Measurements from ENCODE around the gene RFX3. TPM values are rescaled to one million over a fixed set of nuclear protein-coding genes. Genes with fewer than 3 reads are reported as not detected.

The RFX3 gene
- total and polyA plus RNA-seq, 2 of the 13 experiments (the other 11 are each of a cell fraction or from before 2014, with no cell fraction given): 2.7 to 5.3 TPM

DNA sequence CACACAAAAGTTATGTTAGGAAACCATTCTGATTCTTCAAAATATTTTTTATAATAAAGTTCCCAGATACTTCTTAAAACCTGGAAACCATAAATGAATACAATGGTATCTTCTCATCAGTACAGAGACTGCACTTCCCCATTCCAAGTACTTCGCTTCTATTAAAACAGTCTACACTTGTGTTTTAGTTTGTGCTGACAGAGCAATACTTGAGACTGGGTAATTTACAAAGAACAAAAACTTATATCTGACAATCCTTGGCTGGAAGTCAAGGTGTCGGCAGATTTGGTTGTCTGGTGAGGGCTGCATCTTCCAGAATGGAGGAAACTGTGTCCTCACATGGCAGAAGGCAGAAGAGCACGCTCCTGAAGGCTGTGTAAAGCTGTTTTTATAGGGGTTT lies 70.1 kb downstream of the RFX3 start:
- BruUV-seq (replicated peaks): no TSS peak
- TF ChIP-seq ZNF143 (CRISPR knock-in tag; IDR thresholded peaks at IDR 0.05) (no peak), MAFF (IDR thresholded peaks at IDR 0.05; ENCODE audit: low read depth, low read length) (peak; percentile 79), MAFK (conservative IDR thresholded peaks at IDR 0.05 in 1 of 2, IDR thresholded peaks at IDR 0.05 in 1 of 2; ENCODE audit: low read length in 2 of 2) (peak; percentile 79 to 88), XRCC5 (optimal IDR thresholded peaks at IDR 0.05; ENCODE audit: low read length) (no peak)
- TF ChIP-seq, protein P1, sequence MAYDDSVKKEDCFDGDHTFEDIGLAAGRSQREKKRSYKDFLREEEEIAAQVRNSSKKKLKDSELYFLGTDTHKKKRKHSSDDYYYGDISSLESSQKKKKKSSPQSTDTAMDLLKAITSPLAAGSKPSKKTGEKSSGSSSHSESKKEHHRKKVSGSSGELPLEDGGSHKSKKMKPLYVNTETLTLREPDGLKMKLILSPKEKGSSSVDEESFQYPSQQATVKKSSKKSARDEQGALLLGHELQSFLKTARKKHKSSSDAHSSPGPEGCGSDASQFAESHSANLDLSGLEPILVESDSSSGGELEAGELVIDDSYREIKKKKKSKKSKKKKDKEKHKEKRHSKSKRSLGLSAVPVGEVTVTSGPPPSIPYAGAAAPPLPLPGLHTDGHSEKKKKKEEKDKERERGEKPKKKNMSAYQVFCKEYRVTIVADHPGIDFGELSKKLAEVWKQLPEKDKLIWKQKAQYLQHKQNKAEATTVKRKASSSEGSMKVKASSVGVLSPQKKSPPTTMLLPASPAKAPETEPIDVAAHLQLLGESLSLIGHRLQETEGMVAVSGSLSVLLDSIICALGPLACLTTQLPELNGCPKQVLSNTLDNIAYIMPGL (CRISPR knock-in tag; IDR thresholded peaks at IDR 0.05; ENCODE audit: borderline replicate concordance in 1 of 2, low read depth in 1 of 2): no peak
- TF ChIP-seq, protein P2, sequence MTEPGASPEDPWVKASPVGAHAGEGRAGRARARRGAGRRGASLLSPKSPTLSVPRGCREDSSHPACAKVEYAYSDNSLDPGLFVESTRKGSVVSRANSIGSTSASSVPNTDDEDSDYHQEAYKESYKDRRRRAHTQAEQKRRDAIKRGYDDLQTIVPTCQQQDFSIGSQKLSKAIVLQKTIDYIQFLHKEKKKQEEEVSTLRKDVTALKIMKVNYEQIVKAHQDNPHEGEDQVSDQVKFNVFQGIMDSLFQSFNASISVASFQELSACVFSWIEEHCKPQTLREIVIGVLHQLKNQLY (CRISPR knock-in tag; IDR thresholded peaks at IDR 0.05): no peak
- no peak for DNase-seq (ENCODE audit: low spot score)

DNA sequence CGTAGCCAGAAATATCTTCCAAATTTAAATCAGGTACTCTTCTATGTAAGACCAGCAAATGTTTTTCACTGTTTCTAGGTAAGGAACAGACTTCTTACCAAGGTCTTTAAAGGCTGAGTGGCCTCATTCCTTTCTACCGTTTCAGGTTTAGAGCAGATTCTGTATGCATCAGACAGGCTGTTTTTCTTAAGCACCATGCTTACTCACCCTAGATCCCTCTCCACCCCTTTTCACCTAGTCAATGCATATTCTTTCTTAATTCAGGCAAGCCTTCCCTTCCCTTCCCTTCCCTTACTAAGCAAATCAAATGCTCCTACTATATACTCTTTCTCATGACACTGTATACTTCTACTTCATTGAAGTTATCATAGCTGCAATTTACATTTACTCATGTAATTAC lies 70.7 kb downstream of the RFX3 start:
- FAIRE-seq (no peak), DNase-seq (ENCODE audit: low spot score) (no peak), ATAC-seq (no peak)
- in situ Hi-C loops (cut with HindIII; ENCODE audit: extremely low pct_ligation_motif_present, low pct_unique_long_range_greater_than_20kb) (no loop called here), intact Hi-C loops (cut with micrococcal nuclease; ENCODE audit: unreplicated experiment) (no loop called here)
- no peak overlapping the region for H3K27ac ChIP-seq (ENCODE audit: extremely low read length, insufficient read depth, low read length)
- no peak overlapping the region for H3K4me2 ChIP-seq (ENCODE audit: low read depth, low read length)
- no peak overlapping the region for H3K4me3 ChIP-seq (replicated peaks in 1 of 3; ENCODE audit: insufficient read depth in 1 of 3, low read depth in 2 of 3, low read length in 3 of 3)
- no peaks in the 10 kb centered on the region for H3K9me3 ChIP-seq (ENCODE audit: low read length)
- 92% methylated on average over 2 of the region's 2 CpGs for WGBS (ENCODE audit: low lambda C conversion rate)
- no peaks in the 10 kb centered on the region for H3K4me1 ChIP-seq (ENCODE audit: insufficient read depth, low read length)
- H3K27me3 ChIP-seq (ENCODE audit: control insufficient read depth in 1 of 2, insufficient read depth in 2 of 2, low read length in 2 of 2): no peaks in the 10 kb centered on the region
- H2AFZ ChIP-seq (ENCODE audit: low read length): no peak overlapping the region
- no peaks in the 10 kb centered on the region for H3K79me2 ChIP-seq (ENCODE audit: insufficient read depth, low read length)
- H4K20me1 ChIP-seq (ENCODE audit: insufficient read depth, low read length): no peaks in the 10 kb centered on the region
- no TSS peak for BruUV-seq (replicated peaks)
- H3K9ac ChIP-seq (ENCODE audit: insufficient read depth, low read depth, low read length): no peak overlapping the region
- POLR2A ChIA-PET: no interaction called here
- no peaks in the 10 kb centered on the region for H3K36me3 ChIP-seq (replicated peaks in 1 of 2; ENCODE audit: control insufficient read depth in 1 of 2, insufficient read depth in 2 of 2, low read length in 2 of 2)
- CTCF ChIA-PET (ENCODE audit: low intra/inter-chr PET ratio, low total read pairs): no interaction called here
- TF ChIP-seq ZNF569 (CRISPR knock-in tag; IDR thresholded peaks at IDR 0.05; ENCODE audit: borderline replicate concordance) (no peak), NRL (CRISPR knock-in tag; IDR thresholded peaks at IDR 0.05; ENCODE audit: borderline replicate concordance) (no peak), ZNF441 (CRISPR knock-in tag; IDR thresholded peaks at IDR 0.05; ENCODE audit: borderline replicate concordance) (no peak), ZNF383 (CRISPR knock-in tag; IDR thresholded peaks at IDR 0.05; ENCODE audit: borderline replicate concordance) (no peak)
- TF ChIP-seq, protein P3, sequence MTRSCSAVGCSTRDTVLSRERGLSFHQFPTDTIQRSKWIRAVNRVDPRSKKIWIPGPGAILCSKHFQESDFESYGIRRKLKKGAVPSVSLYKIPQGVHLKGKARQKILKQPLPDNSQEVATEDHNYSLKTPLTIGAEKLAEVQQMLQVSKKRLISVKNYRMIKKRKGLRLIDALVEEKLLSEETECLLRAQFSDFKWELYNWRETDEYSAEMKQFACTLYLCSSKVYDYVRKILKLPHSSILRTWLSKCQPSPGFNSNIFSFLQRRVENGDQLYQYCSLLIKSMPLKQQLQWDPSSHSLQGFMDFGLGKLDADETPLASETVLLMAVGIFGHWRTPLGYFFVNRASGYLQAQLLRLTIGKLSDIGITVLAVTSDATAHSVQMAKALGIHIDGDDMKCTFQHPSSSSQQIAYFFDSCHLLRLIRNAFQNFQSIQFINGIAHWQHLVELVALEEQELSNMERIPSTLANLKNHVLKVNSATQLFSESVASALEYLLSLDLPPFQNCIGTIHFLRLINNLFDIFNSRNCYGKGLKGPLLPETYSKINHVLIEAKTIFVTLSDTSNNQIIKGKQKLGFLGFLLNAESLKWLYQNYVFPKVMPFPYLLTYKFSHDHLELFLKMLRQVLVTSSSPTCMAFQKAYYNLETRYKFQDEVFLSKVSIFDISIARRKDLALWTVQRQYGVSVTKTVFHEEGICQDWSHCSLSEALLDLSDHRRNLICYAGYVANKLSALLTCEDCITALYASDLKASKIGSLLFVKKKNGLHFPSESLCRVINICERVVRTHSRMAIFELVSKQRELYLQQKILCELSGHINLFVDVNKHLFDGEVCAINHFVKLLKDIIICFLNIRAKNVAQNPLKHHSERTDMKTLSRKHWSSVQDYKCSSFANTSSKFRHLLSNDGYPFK (CRISPR knock-in tag; IDR thresholded peaks at IDR 0.05; ENCODE audit: borderline replicate concordance): no peak

More for the DNA sequence above, 70.1 kb downstream of the RFX3 start:
- in situ Hi-C loops (cut with HindIII; ENCODE audit: extremely low pct_ligation_motif_present, low pct_unique_long_range_greater_than_20kb): no loop called here
- Histone ChIP-seq H3K27me3 (ENCODE audit: control insufficient read depth in 1 of 2, insufficient read depth in 2 of 2, low read length in 2 of 2) (no peaks in the 10 kb centered on the region), H4K20me1 (ENCODE audit: insufficient read depth, low read length) (no peaks in the 10 kb centered on the region), H3K27ac (ENCODE audit: extremely low read length, insufficient read depth, low read length) (no peak overlapping the region), H3K79me2 (ENCODE audit: insufficient read depth, low read length) (no peaks in the 10 kb centered on the region), H2AFZ (ENCODE audit: low read length) (no peak overlapping the region), H3K36me3 (replicated peaks in 1 of 2; ENCODE audit: control insufficient read depth in 1 of 2, insufficient read depth in 2 of 2, low read length in 2 of 2) (no peaks in the 10 kb centered on the region), H3K4me2 (ENCODE audit: low read depth, low read length) (no peak overlapping the region), H3K4me3 (replicated peaks in 1 of 3; ENCODE audit: insufficient read depth in 1 of 3, low read depth in 2 of 3, low read length in 3 of 3) (no peak overlapping the region), H3K9ac (ENCODE audit: insufficient read depth, low read depth, low read length) (no peak overlapping the region), H3K9me3 (ENCODE audit: low read length) (no peaks in the 10 kb centered on the region), H3K4me1 (ENCODE audit: insufficient read depth, low read length) (no peaks in the 10 kb centered on the region)
- FAIRE-seq (no peak), ATAC-seq (no peak)
- POLR2A ChIA-PET: no interaction called here
- CTCF ChIA-PET (ENCODE audit: low intra/inter-chr PET ratio, low total read pairs): no interaction called here
- intact Hi-C loops (cut with micrococcal nuclease; ENCODE audit: unreplicated experiment): no loop called here
- 100% methylated on average over 3 of the region's 3 CpGs for WGBS (ENCODE audit: low lambda C conversion rate)

Measured in HepG2 (cell line).